SK-N-SH (cell line): ENCODE data around the gene CDK5RAP1.

Experiments
- FOXM1 ChIP-seq: IDR thresholded peaks from 2 replicates; pipeline ENCODE4 v1.4.0; 2012; ENCODE audit warnings: low read depth, mild to moderate bottlenecking
- GATA2 ChIP-seq: sonication (generic); formaldehyde crosslinking; IDR thresholded peaks from 2 replicates; pipeline ENCODE4 v1.5.0; 2020; ENCODE audit warnings: mild to moderate bottlenecking, missing genetic modification reagents
- MEF2A ChIP-seq: IDR thresholded peaks from 2 replicates; pipeline ENCODE4 v1.4.0; 2012; ENCODE audit warnings: low read depth, borderline replicate concordance
- NFIC ChIP-seq: IDR thresholded peaks from 2 replicates; pipeline ENCODE4 v1.4.0; 2012; ENCODE audit warnings: borderline replicate concordance
- POLR2AphosphoS5 ChIP-seq: IDR thresholded peaks from 2 replicates; pipeline ENCODE4 v1.6.1; 2012; ENCODE audit warnings: low read depth, low read length
- RAD21 ChIP-seq: IDR thresholded peaks from 2 replicates; pipeline ENCODE4 v1.6.1; 2012; ENCODE audit warnings: mild to moderate bottlenecking, low read length
- TF ChIP-seq, protein P1 (sequence below): fragments of 200-600 bp; sonication (generic); IDR thresholded peaks from 2 replicates; pipeline ENCODE4 v1.6.1; 2017; ENCODE audit warnings: antibody characterized with exemption, mild to moderate bottlenecking, moderate library complexity
- TF ChIP-seq, protein P2 (sequence below): fragments of 150-350 bp; IDR thresholded peaks from 2 replicates; pipeline ENCODE4 v1.6.1; 2017; ENCODE audit warnings: antibody characterized with exemption, low read length, low read depth, borderline replicate concordance
- TF ChIP-seq, protein P3 (sequence below): IDR thresholded peaks from 2 replicates; pipeline ENCODE4 v1.6.1; 2012; ENCODE audit warnings: mild to moderate bottlenecking, low read depth, low read length, moderate library complexity
- TF ChIP-seq, protein P4 (sequence below): fragments of 150-350 bp; IDR thresholded peaks from 2 replicates; pipeline ENCODE4 v1.6.1; 2016; ENCODE audit warnings: mild to moderate bottlenecking, low read depth, low read length
- TF ChIP-seq, protein P5 (sequence below): IDR thresholded peaks from 2 replicates; pipeline ENCODE4 v1.4.0; 2012; ENCODE audit warnings: low read depth
- TF ChIP-seq, protein P6 (sequence below): IDR thresholded peaks from 2 replicates; pipeline ENCODE4 v1.4.0; 2012; ENCODE audit warnings: low read depth, borderline replicate concordance

DNA sequence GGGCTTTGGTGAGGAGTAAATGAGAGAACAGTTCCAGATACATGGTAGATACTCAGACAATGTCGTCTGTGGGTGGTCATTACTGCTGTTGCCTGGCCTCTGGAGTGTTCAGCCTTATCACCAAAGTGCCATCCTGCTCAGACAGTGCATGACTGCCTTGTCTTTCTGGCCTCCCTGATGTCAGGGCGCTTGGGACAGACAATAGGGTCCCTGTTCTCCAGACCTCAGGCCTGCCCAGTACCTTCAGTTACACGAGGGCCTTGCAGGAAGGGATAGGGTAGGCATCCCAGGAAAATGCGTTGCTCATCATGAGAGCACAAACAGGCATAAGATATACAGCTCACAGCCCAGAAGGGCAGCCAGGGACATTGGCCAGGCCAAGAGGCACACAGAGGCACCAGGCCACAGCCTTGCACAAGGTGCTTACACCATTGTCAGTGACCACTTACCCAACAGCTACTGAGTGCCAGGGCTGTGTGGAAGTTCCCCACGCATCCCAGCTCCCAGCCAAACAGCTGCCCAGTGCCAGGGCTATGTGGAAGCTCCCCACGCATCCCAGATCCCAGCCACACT is 90.9 kb downstream of the CDK5RAP1 start:
- TF ChIP-seq, protein P1, sequence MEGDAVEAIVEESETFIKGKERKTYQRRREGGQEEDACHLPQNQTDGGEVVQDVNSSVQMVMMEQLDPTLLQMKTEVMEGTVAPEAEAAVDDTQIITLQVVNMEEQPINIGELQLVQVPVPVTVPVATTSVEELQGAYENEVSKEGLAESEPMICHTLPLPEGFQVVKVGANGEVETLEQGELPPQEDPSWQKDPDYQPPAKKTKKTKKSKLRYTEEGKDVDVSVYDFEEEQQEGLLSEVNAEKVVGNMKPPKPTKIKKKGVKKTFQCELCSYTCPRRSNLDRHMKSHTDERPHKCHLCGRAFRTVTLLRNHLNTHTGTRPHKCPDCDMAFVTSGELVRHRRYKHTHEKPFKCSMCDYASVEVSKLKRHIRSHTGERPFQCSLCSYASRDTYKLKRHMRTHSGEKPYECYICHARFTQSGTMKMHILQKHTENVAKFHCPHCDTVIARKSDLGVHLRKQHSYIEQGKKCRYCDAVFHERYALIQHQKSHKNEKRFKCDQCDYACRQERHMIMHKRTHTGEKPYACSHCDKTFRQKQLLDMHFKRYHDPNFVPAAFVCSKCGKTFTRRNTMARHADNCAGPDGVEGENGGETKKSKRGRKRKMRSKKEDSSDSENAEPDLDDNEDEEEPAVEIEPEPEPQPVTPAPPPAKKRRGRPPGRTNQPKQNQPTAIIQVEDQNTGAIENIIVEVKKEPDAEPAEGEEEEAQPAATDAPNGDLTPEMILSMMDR: no peak
- TF ChIP-seq, protein P2, sequence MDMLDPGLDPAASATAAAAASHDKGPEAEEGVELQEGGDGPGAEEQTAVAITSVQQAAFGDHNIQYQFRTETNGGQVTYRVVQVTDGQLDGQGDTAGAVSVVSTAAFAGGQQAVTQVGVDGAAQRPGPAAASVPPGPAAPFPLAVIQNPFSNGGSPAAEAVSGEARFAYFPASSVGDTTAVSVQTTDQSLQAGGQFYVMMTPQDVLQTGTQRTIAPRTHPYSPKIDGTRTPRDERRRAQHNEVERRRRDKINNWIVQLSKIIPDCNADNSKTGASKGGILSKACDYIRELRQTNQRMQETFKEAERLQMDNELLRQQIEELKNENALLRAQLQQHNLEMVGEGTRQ: no peak
- TF ChIP-seq, protein P3, sequence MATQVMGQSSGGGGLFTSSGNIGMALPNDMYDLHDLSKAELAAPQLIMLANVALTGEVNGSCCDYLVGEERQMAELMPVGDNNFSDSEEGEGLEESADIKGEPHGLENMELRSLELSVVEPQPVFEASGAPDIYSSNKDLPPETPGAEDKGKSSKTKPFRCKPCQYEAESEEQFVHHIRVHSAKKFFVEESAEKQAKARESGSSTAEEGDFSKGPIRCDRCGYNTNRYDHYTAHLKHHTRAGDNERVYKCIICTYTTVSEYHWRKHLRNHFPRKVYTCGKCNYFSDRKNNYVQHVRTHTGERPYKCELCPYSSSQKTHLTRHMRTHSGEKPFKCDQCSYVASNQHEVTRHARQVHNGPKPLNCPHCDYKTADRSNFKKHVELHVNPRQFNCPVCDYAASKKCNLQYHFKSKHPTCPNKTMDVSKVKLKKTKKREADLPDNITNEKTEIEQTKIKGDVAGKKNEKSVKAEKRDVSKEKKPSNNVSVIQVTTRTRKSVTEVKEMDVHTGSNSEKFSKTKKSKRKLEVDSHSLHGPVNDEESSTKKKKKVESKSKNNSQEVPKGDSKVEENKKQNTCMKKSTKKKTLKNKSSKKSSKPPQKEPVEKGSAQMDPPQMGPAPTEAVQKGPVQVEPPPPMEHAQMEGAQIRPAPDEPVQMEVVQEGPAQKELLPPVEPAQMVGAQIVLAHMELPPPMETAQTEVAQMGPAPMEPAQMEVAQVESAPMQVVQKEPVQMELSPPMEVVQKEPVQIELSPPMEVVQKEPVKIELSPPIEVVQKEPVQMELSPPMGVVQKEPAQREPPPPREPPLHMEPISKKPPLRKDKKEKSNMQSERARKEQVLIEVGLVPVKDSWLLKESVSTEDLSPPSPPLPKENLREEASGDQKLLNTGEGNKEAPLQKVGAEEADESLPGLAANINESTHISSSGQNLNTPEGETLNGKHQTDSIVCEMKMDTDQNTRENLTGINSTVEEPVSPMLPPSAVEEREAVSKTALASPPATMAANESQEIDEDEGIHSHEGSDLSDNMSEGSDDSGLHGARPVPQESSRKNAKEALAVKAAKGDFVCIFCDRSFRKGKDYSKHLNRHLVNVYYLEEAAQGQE: no peak
- TF ChIP-seq MEF2A (no peak), POLR2AphosphoS5 (no peak), FOXM1 (no peak), RAD21 (no peak), GATA2 (CRISPR knock-in tag) (no peak), NFIC (no peak)
- TF ChIP-seq, protein P4, sequence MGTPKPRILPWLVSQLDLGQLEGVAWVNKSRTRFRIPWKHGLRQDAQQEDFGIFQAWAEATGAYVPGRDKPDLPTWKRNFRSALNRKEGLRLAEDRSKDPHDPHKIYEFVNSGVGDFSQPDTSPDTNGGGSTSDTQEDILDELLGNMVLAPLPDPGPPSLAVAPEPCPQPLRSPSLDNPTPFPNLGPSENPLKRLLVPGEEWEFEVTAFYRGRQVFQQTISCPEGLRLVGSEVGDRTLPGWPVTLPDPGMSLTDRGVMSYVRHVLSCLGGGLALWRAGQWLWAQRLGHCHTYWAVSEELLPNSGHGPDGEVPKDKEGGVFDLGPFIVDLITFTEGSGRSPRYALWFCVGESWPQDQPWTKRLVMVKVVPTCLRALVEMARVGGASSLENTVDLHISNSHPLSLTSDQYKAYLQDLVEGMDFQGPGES: no peak
- TF ChIP-seq, protein P5, sequence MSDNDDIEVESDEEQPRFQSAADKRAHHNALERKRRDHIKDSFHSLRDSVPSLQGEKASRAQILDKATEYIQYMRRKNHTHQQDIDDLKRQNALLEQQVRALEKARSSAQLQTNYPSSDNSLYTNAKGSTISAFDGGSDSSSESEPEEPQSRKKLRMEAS: no peak
- TF ChIP-seq, protein P6, sequence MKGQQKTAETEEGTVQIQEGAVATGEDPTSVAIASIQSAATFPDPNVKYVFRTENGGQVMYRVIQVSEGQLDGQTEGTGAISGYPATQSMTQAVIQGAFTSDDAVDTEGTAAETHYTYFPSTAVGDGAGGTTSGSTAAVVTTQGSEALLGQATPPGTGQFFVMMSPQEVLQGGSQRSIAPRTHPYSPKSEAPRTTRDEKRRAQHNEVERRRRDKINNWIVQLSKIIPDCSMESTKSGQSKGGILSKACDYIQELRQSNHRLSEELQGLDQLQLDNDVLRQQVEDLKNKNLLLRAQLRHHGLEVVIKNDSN: no peak
